GM18867 (cell line): ENCODE data around the gene AGMO.
"Not testable (repeated sequence)": the region's sequence is repeated elsewhere in the genome, so short reads cannot be mapped to it uniquely, and the experiment has no call there.

Experiments
- ATAC-seq: cut with Tn5 transposase; IDR thresholded peaks from one replicate; pipeline ENCODE4 v1.9.1; 2021; ENCODE audit warnings: mild to moderate bottlenecking, moderate library complexity; ENCODE audit not compliant: unreplicated experiment

Gene AGMO

DNA sequence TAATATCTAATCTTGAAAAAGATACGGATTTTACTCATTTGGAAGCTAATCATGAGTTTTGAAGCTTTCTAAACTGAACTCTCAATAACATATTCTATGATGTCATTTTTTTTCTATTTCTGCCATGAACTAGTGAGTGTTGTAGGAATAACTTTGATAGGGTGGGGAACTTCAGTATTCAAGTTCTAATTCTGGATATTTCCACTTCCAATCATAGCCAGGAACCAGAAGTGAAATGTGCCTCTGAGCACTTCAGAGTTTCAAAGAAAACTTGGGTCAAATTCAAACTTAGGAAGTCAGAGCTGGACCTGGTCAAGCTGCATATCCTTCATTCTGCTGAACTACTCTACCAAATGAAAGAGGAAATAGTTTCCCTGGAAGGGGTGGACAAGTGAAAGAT is 847 bp downstream of the AGMO start:
- no peak for ATAC-seq

GRCh38 chr7:15559416-15559928 is 2.3 kb downstream of the AGMO start:
- no peak for ATAC-seq

GRCh38 chr7:15558756-15559155 is 3.1 kb downstream of the AGMO start:
- ATAC-seq, result no peak

GRCh38 chr7:15557686-15558085 is 4.1 kb downstream of the AGMO start:
- ATAC-seq, result no peak

GRCh38 chr7:15557186-15557585 is 4.6 kb downstream of the AGMO start:
- no peak for ATAC-seq

- ATAC-seq, result no peak
These were observed 5.3 kb downstream of the AGMO start for GRCh38 chr7:15556339-15557105.

DNA sequence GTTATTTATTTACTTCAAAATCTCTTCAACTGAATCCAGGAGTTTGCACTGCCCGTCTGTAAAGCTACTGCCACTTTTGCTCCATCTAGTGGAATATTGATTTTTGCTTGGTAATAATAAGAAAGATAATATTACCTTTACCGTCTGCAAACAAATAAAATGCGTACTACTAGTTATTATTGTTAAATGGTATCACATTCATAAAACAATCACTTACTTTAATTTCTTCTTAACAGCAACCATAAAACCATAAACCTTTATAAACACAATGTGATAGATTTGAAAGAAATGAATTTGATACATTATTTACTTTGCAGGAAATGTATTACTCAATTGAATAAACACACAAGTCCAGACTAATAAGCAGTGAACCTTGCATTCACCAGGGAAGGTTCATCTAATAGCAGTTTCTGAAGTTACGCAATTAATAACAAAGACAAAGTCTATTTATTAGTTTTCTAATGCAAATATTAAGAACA is 6.4 kb downstream of the AGMO start:
- ATAC-seq, result no peak

- no peak for ATAC-seq
These were observed 7.1 kb downstream of the AGMO start for GRCh38 chr7:15554744-15555143.

DNA sequence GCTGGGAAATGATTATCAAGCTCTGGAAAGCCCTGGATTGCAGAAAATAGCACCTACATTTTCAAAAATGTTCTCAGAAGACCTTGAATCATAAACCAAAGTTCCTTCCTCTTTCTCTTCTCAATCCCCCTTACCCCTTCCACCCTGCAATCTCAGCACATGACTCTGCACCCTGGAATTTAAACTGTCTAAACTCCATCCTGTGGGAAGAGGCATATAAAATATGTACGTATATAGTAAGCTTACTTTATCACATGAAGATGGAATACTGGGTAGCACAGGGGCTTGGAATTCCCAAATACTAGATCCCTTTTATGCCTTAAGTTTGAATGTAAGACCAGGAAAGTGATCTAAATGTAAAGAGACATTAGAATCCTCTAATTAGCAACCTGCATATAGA is 7.7 kb downstream of the AGMO start:
- ATAC-seq, result no peak

- ATAC-seq, result not testable (repeated sequence)
These were observed 14.5 kb downstream of the AGMO start for GRCh38 chr7:15547320-15547719.

DNA sequence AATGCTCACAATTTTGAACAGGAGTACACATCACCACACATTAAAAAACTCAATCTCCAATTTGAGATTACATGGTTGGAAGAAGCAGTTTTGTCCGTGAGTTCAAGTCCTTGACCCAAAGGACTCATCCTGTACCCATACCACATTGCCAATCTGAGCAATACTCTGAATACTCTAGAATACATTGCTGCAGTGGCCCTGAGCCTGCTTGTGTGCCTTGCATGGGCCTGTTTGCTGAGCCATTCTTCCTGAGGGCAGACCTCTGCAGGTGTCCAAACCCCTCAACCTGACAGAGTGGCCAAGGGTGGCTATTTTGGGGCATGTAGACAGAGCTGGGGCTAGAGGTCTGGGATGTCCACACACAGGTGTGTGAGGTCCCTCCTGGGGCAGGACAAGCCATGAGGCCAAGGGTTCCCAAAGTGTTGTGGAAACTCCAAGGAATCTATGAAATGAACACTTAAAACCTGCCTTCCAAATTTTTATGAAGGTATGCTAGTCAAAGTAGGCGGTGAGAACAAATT is 15.5 kb downstream of the AGMO start:
- no peak for ATAC-seq

DNA sequence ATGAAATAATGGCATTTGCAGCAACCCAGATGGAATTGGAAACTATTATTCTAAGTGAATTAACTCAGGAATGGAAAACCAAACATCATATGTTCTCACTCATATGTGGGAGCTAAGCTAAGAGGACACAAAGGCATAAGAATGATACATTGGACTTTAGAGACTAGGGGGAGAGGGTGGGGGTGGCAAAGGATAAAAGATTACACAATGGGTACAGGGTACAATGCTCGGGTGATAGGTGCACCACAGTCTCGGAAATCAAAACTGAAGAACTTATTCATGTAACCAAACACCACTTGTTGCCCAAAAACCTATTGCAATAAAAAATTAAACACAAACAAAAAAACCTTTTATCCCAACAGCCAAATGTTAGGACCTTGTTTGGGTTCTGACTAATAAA is 17.8 kb downstream of the AGMO start:
- no peak for ATAC-seq

DNA sequence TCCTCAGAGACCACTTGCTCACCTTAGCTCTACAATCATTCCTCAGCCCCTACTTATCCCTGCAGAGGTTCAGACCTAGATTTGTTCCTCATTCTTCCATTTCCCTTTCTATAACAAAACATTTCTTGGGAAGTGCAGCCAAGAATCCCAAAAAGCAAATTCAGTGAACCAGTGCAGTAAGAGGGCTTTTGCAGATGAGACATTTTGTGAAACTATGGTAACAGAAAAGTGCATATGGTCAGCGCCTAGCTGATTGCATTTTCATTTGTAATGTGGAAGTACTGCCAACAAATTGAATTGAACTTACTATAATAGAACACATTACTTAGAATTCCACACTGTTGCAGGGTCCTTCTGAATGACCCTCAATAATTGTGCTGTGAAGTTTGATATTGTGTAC is 18.6 kb downstream of the AGMO start:
- ATAC-seq, result no peak

DNA sequence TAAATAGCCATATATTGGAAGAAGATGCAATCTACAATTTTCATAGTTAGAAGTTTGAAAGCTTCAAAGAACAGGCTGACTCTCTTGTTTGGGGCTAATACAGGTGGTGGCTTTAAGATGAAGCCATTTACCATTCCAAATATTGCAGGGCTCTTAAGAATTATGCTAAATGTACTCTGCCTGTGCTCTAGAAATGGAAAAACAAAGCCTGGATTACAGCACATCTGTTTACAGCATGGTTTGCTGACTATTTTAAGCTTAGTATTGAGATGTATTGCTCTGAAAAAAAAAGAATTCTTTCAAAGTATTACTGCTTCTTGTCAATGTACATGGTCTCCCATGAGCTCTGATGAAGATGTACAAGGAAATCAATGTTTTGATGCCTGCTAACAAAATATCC is 34.2 kb downstream of the AGMO start:
- ATAC-seq, result no peak

DNA sequence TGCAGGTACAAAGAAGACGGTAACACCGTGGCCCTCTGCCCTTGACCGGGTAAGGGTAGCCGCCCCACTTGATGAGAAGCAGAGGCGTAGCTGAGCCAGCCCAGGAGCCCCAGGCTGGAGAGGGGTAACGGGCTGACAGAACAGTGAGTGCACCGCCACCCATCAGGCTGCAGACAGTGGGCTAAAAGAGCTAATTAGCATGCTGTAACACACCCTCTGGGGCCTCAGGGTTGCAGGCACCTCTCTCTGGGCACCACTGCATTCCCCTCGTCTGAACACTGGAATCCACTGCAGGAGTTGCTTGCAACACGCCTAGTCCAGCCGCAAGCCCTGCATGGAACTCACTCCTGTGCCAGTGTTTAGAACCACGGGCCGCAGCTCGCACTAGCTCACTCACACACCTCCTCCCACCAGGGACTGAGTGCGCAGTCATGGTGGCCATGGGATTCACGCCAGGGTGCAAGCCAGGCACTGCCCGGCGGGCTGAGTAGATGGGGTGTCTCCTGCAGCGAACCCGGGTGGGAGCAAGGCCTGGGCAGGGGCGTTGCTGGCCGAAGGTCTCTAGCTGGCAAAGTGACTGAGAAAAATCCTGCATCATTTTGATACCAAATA is 36.1 kb downstream of the AGMO start:
- ATAC-seq, result no peak

- no peak for ATAC-seq
These were observed 37.7 kb downstream of the AGMO start for GRCh38 chr7:15524077-15524476.

DNA sequence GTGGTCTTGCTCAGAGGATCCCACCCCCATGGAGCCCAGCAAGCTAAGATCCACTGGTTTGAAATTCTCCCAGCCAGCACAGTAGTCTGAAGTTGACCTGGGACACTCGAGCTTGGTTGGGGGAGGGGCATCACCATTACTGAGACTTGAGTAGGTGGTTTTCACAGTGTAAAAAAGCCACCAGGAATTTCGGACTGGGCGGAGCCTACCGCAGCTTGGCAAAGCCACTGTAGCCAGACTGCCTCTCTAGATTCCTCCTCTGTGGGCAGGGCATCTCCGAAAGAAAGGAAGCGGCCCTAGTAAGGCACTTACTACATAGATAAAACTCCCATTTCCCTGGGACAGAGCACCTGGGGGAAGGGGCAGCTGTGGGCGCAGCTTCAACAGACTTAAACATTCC is 44.0 kb downstream of the AGMO start:
- not testable (repeated sequence) for ATAC-seq

DNA sequence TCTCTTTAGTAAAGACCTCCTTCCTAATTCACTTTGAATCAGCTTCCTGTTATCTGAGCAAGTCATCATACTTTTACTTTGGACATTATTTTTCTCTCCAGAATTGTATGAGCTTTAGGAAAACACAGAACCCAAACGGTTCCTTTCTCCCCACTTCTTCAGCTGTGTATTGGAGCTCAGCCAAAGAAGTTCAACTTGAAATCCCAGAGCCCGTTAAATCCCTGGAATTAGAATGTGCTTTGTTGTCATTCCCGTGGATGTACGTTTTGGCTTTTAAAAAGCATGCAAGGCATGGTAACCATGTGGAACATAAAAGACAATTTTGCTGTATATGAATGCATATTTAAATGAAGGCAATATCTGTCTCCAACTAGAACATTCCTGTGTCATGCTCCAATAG is 46.6 kb downstream of the AGMO start:
- no peak for ATAC-seq

- ATAC-seq, result no peak
These were observed 53.6 kb downstream of the AGMO start for GRCh38 chr7:15508258-15508657.

DNA sequence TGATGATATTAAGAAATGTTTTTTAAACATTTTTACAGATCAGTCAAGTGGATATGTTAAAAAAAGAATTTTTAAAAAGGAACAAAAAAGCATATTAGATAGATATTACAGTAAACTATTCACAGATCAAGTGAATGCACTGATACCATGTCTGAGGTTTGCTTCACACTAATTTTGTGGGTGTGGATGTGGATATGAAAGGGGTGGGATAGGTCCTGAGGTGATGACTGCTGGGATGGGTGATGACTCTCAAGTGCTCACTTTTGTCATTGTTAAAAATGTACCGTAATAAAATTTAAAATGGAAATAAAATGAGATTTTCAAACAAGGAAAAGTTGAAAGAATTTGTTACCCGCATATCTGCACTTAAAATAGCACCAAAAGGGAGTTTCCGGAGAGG is 54.1 kb downstream of the AGMO start:
- ATAC-seq, result no peak

DNA sequence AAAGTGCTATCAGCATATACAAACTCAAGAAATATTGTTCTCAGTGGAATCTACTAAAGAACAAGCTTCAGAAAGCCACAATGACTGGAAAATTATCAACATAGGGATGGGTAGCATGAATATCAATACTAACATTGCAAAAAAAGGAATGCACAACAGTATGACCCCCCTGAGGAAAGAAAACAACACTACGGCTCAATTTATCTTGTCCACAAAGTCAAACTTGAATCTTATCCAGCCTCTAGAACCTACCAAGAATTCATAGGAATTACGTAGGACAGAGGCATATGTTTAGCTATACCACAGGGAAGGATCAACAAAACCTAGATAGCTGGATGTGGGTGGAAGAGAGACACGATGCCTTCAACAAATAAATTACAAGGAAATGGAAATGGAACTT is 54.6 kb downstream of the AGMO start:
- ATAC-seq, result no peak

DNA sequence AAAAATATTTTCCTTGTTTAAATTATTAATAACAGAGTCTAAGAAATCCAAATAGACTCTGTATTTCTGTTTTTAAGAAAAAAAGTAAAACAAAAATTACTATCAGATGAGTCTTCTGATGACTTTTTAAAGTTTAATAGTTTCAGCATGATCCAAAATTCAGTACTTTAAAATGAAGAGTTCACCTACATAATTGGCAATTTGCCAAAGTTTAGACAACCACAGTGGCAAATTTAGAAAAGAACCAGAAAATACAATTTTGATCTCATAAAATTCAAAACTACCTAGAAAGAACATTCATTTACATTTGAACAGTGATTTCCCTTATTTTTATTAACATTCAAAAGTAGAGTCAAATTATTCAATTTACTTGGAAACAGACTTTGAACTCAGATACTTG is 56.1 kb downstream of the AGMO start:
- no peak for ATAC-seq
